GM12878 (cell line): Measurements from ENCODE around the gene CEP19. TPM values are rescaled to one million over a fixed set of nuclear protein-coding genes. Genes with fewer than 3 reads are reported as not detected.

Experiments
- CREM ChIP-seq: IDR thresholded peaks from 2 replicates; pipeline ENCODE4 v1.6.1; 2014; ENCODE audit warnings: antibody characterized with exemption, low read depth
- HDAC2 ChIP-seq: fragments of 200-600 bp; sonication (generic); IDR thresholded peaks from 2 replicates; pipeline ENCODE4 v1.6.1; 2017
- LARP7 ChIP-seq: fragments of 450-650 bp; IDR thresholded peaks from 2 replicates; pipeline ENCODE4 v1.6.1; 2017; ENCODE audit warnings: mild to moderate bottlenecking
- MYC ChIP-seq: IDR thresholded peaks from 2 replicates; pipeline ENCODE4 v1.6.1; 2011; ENCODE audit warnings: mild to moderate bottlenecking, low read length, moderate library complexity, inconsistent platforms; ENCODE audit not compliant: insufficient read depth, insufficient replicate concordance, insufficient read length, severe bottlenecking
- NFIC ChIP-seq: IDR thresholded peaks from 2 replicates; pipeline ENCODE4 v1.6.1; 2012; ENCODE audit warnings: low read depth, mild to moderate bottlenecking, inconsistent platforms, low read length, moderate library complexity
- POLR2A ChIP-seq: IDR thresholded peaks from 2 replicates; pipeline ENCODE4 v1.6.1; 2011; ENCODE audit warnings: low read depth, mild to moderate bottlenecking, low read length
- RELA ChIP-seq: fragments of 450-650 bp; IDR thresholded peaks from 2 replicates; pipeline ENCODE4 v1.8.0; 2014; ENCODE audit warnings: borderline replicate concordance; ENCODE audit not compliant: partially characterized antibody
- SREBF2 ChIP-seq: IDR thresholded peaks from 2 replicates; pipeline ENCODE4 v1.6.1; 2012; ENCODE audit warnings: mild to moderate bottlenecking, low read length
- polyA plus RNA-seq, 11 experiments: library from polyadenylated mRNA; depleted of rRNA in 4 of 11; unstranded in 6 of 11; stranded (reverse) in 5 of 11; fragments of >200 nt; fragmentation: Nextera tagmentation in 4 of 11; fragmentation: Illumina TruSeq in 1 of 11; extraction: Ambion mirVana in 4 of 11; extraction: Trizol in 1 of 11; gene quantifications; 1 replicate in 1 of 11; 2 replicates in 10 of 11; pipeline versions ENCODE4 v1.2.1 to v1.2.3, GENCODE V29; 2011 to 2016; ENCODE audit warnings: inconsistent platforms in 2 of 11, missing spikeins in 2 of 11, low read depth in 1 of 11
- total RNA-seq, 4 experiments: library from RNA; depleted of rRNA in 3 of 4; stranded (reverse); fragments of >200 nt in 3 of 4; fragmentation: Illumina TruSeq in 1 of 4; extraction: Trizol in 1 of 4; gene quantifications; 2 replicates each; pipeline versions ENCODE4 v1.2.1 to v1.2.3, GENCODE V29; 2013 to 2021
- TF ChIP-seq, protein P1 (sequence below): fragments of 450-650 bp; IDR thresholded peaks from 2 replicates; pipeline ENCODE4 v1.6.1; 2017; ENCODE audit warnings: mild to moderate bottlenecking, moderate library complexity
- TF ChIP-seq, protein P2 (sequence below): IDR thresholded peaks from 2 replicates; pipeline ENCODE4 v1.6.1; 2012; ENCODE audit warnings: improper control_type of control experiment, low read depth, low read length; ENCODE audit not compliant: insufficient replicate concordance
- TF ChIP-seq, protein P3 (sequence below): fragments of 450-650 bp; IDR thresholded peaks from 2 replicates; pipeline ENCODE4 v1.6.1; 2017; ENCODE audit warnings: mild to moderate bottlenecking
- TF ChIP-seq, protein P4 (sequence below): fragments of 450-650 bp; IDR thresholded peaks from 2 replicates; pipeline ENCODE4 v1.6.1; 2017; ENCODE audit warnings: mild to moderate bottlenecking, moderate library complexity

The CEP19 gene
- total and polyA plus RNA-seq, 10 of the 15 experiments (the other 5 are each of a cell fraction or from before 2014, with no cell fraction given), result 1.9 to 5.9 (median 2.7) TPM

DNA sequence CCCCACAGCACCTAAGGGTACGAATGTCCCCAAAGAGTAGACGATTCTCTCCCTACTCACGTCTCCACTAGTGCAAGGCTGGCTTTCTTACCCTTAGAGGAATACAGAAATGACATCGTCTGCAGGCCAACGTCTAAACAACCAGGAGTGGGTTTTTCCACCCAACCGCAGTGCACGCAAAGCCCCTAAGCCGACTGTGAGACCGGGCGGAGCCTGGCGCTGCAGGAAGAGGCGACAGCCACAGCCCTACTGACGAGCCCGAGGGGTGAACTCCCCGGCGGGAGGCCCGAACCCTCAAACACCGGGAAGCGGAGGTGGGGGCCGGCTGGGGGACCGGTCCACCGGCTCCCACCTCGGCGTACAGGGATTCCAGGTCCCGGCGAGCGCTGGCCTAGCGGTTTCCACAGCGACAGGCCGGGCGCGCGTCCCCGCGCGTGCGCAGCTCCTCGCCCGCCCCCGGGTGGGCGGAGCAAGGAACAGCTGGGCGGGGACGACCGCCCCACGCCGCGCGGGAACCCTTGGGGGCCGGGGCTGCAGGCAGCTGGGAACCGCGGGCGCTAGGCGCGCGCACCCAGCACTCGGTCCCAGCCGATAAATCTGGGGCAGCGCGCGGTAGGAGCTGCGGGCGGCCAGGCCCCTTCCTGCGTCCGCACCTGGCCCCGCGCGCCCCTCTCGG, at the start of gene CEP19, which contains the start of gene PIGX (continued):
- TF ChIP-seq MYC, result no peak
- TF ChIP-seq NFIC, result peak; percentile 70; the same call in 1 of the 2 replicates
- TF ChIP-seq, protein P1, sequence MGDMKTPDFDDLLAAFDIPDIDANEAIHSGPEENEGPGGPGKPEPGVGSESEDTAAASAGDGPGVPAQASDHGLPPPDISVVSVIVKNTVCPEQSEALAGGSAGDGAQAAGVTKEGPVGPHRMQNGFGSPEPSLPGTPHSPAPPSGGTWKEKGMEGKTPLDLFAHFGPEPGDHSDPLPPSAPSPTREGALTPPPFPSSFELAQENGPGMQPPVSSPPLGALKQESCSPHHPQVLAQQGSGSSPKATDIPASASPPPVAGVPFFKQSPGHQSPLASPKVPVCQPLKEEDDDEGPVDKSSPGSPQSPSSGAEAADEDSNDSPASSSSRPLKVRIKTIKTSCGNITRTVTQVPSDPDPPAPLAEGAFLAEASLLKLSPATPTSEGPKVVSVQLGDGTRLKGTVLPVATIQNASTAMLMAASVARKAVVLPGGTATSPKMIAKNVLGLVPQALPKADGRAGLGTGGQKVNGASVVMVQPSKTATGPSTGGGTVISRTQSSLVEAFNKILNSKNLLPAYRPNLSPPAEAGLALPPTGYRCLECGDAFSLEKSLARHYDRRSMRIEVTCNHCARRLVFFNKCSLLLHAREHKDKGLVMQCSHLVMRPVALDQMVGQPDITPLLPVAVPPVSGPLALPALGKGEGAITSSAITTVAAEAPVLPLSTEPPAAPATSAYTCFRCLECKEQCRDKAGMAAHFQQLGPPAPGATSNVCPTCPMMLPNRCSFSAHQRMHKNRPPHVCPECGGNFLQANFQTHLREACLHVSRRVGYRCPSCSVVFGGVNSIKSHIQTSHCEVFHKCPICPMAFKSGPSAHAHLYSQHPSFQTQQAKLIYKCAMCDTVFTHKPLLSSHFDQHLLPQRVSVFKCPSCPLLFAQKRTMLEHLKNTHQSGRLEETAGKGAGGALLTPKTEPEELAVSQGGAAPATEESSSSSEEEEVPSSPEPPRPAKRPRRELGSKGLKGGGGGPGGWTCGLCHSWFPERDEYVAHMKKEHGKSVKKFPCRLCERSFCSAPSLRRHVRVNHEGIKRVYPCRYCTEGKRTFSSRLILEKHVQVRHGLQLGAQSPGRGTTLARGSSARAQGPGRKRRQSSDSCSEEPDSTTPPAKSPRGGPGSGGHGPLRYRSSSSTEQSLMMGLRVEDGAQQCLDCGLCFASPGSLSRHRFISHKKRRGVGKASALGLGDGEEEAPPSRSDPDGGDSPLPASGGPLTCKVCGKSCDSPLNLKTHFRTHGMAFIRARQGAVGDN, result peak; percentile 80; the same call in 1 of the 2 replicates
- peak; percentile 63 for TF ChIP-seq CREM
- no peak for TF ChIP-seq SREBF2
- TF ChIP-seq RELA, result no peak
- TF ChIP-seq, protein P2, sequence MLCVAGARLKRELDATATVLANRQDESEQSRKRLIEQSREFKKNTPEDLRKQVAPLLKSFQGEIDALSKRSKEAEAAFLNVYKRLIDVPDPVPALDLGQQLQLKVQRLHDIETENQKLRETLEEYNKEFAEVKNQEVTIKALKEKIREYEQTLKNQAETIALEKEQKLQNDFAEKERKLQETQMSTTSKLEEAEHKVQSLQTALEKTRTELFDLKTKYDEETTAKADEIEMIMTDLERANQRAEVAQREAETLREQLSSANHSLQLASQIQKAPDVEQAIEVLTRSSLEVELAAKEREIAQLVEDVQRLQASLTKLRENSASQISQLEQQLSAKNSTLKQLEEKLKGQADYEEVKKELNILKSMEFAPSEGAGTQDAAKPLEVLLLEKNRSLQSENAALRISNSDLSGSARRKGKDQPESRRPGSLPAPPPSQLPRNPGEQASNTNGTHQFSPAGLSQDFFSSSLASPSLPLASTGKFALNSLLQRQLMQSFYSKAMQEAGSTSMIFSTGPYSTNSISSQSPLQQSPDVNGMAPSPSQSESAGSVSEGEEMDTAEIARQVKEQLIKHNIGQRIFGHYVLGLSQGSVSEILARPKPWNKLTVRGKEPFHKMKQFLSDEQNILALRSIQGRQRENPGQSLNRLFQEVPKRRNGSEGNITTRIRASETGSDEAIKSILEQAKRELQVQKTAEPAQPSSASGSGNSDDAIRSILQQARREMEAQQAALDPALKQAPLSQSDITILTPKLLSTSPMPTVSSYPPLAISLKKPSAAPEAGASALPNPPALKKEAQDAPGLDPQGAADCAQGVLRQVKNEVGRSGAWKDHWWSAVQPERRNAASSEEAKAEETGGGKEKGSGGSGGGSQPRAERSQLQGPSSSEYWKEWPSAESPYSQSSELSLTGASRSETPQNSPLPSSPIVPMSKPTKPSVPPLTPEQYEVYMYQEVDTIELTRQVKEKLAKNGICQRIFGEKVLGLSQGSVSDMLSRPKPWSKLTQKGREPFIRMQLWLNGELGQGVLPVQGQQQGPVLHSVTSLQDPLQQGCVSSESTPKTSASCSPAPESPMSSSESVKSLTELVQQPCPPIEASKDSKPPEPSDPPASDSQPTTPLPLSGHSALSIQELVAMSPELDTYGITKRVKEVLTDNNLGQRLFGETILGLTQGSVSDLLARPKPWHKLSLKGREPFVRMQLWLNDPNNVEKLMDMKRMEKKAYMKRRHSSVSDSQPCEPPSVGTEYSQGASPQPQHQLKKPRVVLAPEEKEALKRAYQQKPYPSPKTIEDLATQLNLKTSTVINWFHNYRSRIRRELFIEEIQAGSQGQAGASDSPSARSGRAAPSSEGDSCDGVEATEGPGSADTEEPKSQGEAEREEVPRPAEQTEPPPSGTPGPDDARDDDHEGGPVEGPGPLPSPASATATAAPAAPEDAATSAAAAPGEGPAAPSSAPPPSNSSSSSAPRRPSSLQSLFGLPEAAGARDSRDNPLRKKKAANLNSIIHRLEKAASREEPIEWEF, result no peak
- TF ChIP-seq, protein P3, sequence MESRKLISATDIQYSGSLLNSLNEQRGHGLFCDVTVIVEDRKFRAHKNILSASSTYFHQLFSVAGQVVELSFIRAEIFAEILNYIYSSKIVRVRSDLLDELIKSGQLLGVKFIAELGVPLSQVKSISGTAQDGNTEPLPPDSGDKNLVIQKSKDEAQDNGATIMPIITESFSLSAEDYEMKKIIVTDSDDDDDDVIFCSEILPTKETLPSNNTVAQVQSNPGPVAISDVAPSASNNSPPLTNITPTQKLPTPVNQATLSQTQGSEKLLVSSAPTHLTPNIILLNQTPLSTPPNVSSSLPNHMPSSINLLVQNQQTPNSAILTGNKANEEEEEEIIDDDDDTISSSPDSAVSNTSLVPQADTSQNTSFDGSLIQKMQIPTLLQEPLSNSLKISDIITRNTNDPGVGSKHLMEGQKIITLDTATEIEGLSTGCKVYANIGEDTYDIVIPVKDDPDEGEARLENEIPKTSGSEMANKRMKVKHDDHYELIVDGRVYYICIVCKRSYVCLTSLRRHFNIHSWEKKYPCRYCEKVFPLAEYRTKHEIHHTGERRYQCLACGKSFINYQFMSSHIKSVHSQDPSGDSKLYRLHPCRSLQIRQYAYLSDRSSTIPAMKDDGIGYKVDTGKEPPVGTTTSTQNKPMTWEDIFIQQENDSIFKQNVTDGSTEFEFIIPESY, result no peak
- TF ChIP-seq, protein P4, sequence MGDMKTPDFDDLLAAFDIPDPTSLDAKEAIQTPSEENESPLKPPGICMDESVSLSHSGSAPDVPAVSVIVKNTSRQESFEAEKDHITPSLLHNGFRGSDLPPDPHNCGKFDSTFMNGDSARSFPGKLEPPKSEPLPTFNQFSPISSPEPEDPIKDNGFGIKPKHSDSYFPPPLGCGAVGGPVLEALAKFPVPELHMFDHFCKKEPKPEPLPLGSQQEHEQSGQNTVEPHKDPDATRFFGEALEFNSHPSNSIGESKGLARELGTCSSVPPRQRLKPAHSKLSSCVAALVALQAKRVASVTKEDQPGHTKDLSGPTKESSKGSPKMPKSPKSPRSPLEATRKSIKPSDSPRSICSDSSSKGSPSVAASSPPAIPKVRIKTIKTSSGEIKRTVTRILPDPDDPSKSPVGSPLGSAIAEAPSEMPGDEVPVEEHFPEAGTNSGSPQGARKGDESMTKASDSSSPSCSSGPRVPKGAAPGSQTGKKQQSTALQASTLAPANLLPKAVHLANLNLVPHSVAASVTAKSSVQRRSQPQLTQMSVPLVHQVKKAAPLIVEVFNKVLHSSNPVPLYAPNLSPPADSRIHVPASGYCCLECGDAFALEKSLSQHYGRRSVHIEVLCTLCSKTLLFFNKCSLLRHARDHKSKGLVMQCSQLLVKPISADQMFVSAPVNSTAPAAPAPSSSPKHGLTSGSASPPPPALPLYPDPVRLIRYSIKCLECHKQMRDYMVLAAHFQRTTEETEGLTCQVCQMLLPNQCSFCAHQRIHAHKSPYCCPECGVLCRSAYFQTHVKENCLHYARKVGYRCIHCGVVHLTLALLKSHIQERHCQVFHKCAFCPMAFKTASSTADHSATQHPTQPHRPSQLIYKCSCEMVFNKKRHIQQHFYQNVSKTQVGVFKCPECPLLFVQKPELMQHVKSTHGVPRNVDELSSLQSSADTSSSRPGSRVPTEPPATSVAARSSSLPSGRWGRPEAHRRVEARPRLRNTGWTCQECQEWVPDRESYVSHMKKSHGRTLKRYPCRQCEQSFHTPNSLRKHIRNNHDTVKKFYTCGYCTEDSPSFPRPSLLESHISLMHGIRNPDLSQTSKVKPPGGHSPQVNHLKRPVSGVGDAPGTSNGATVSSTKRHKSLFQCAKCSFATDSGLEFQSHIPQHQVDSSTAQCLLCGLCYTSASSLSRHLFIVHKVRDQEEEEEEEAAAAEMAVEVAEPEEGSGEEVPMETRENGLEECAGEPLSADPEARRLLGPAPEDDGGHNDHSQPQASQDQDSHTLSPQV, result peak; percentile 63; the same call in 1 of the 2 replicates
- peak; percentile 96 for TF ChIP-seq LARP7
- TF ChIP-seq POLR2A, result peak; percentile 84
- no peak for TF ChIP-seq HDAC2
